H1 (cell line): ENCODE results near the gene ZNF501. TPM values are rescaled to one million over a fixed set of nuclear protein-coding genes. Genes with fewer than 3 reads are reported as not detected.

Experiments
- CTCF ChIA-PET: fragments of 300-600 bp; sonication (Branson Sonifier 250); formaldehyde crosslinking; loops from one replicate; lab custom pipeline; 2021; ENCODE audit not compliant: partially characterized antibody; lab: Charles Lee
- POLR2A ChIA-PET: fragments of 300-600 bp; sonication (Branson Sonifier 250); formaldehyde crosslinking; loops from one replicate; lab custom pipeline; 2021; ENCODE audit warnings: inconsistent platforms; ENCODE audit not compliant: partially characterized antibody; lab: Charles Lee
- DNase-seq, 2 experiments: peaks; one replicate each; pipeline versions ENCODE4 v3.0.0 to v3.0.0-alpha.2; 2010 to 2022; ENCODE audit warnings: low spot score in 2 of 2, low read depth in 1 of 2, mixed read lengths in 1 of 2
- FAIRE-seq: peaks from 2 replicates; lab custom pipeline; 2011; peaks lifted over from hg19 to GRCh38; lab: Jason Lieb, UNC
- H2AFZ ChIP-seq: 2 replicates; pipeline ENCODE4 v1.8.1; 2012; ENCODE audit warnings: low read length, inconsistent platforms
- H2AK5ac ChIP-seq: 2 replicates; pipeline ENCODE4 v1.6.1; 2013; ENCODE audit warnings: low read depth, low read length
- H2BK120ac ChIP-seq: replicated peaks from 2 replicates; pipeline ENCODE3; 2013; ENCODE audit warnings: low read depth, low read length, inconsistent platforms
- H2BK12ac ChIP-seq: 2 replicates; pipeline ENCODE4 v1.6.1; 2013; ENCODE audit warnings: low read depth, low read length
- H2BK15ac ChIP-seq: 2 replicates; pipeline ENCODE4 v1.6.1; 2013; ENCODE audit warnings: low read length
- H2BK20ac ChIP-seq: 2 replicates; pipeline ENCODE4 v1.6.1; 2013; ENCODE audit warnings: low read length
- H2BK5ac ChIP-seq: 2 replicates; pipeline ENCODE4 v1.6.1; 2013; ENCODE audit warnings: low read depth, low read length
- H3K14ac ChIP-seq: 2 replicates; pipeline ENCODE4 v1.6.1; 2013; ENCODE audit warnings: inconsistent platforms; ENCODE audit not compliant: insufficient read length
- H3K18ac ChIP-seq: 2 replicates; pipeline ENCODE4 v1.6.1; 2013; ENCODE audit warnings: low read length; ENCODE audit errors: extremely low read depth
- H3K23ac ChIP-seq: 2 replicates; pipeline ENCODE4 v1.6.1; 2013; ENCODE audit warnings: inconsistent platforms; ENCODE audit not compliant: insufficient read length
- H3K23me2 ChIP-seq: 2 replicates; pipeline ENCODE4 v1.6.1; 2013; ENCODE audit warnings: low read depth, low read length
- H3K27ac ChIP-seq: 2 replicates; pipeline ENCODE4 v1.6.1; 2011; ENCODE audit warnings: low read depth, low read length, inconsistent platforms
- H3K27me3 ChIP-seq, 4 experiments: replicated peaks in 1 of 4; 1 replicate in 1 of 4; 2 replicates in 3 of 4; pipeline versions ENCODE4 v1.6.1 to v1.8.1; 2011 to 2013; ENCODE audit warnings: low read length in 3 of 4, mild to moderate bottlenecking in 3 of 4, inconsistent platforms in 2 of 4, mixed read lengths in 2 of 4, moderate library complexity in 1 of 4; ENCODE audit not compliant: control insufficient read depth in 3 of 4, insufficient read depth in 3 of 4; ENCODE audit errors: extremely low read depth in 1 of 4
- H3K36me3 ChIP-seq, 4 experiments: 2 replicates each; pipeline versions ENCODE4 v1.6.1 to v1.8.1; 2011 to 2013; ENCODE audit warnings: mild to moderate bottlenecking in 4 of 4, low read length in 3 of 4, moderate library complexity in 2 of 4, control low read depth in 1 of 4, inconsistent platforms in 1 of 4; ENCODE audit not compliant: insufficient read depth in 4 of 4, control insufficient read depth in 2 of 4
- H3K4ac ChIP-seq: replicated peaks from 2 replicates; pipeline ENCODE3; 2013; ENCODE audit warnings: low read length, low read depth, mixed read lengths, inconsistent platforms; ENCODE audit not compliant: insufficient read length
- H3K4me1 ChIP-seq, 4 experiments: replicated peaks in 1 of 4; 1 replicate in 1 of 4; 2 replicates in 3 of 4; pipeline versions ENCODE4 v1.6.1 to v1.8.1; 2011 to 2013; ENCODE audit warnings: low read length in 3 of 4, inconsistent platforms in 2 of 4, mixed read lengths in 1 of 4; ENCODE audit not compliant: insufficient read depth in 4 of 4, control insufficient read depth in 3 of 4
- H3K4me2 ChIP-seq, 2 experiments: 2 replicates each; pipeline versions ENCODE4 v1.6.1 to v1.8.1; 2011 to 2013; ENCODE audit warnings: low read depth in 2 of 2, low read length in 2 of 2, control low read depth in 1 of 2, inconsistent platforms in 1 of 2, mild to moderate bottlenecking in 1 of 2; ENCODE audit not compliant: insufficient read depth in 1 of 2
- H3K4me3 ChIP-seq, 4 experiments: fragments of 200-600, 300-600 bp in 1 of 4; sonication (generic), shearing (Covaris generic), sonication (Bioruptor Twin) in 1 of 4; 2 replicates each; pipeline versions ENCODE4 v1.5.1 to v1.8.1; 2011 to 2016; ENCODE audit warnings: low read length in 4 of 4, low read depth in 3 of 4, control low read depth in 2 of 4, inconsistent platforms in 2 of 4, mild to moderate bottlenecking in 2 of 4, mixed read lengths in 1 of 4, moderate library complexity in 1 of 4; ENCODE audit not compliant: insufficient read depth in 2 of 4; ENCODE audit errors: extremely low read depth in 1 of 4
- H3K56ac ChIP-seq: replicated peaks from 2 replicates; pipeline ENCODE3; 2013; ENCODE audit warnings: low read depth, mild to moderate bottlenecking, mixed read lengths, low read length, inconsistent platforms; ENCODE audit not compliant: insufficient read length
- H3K79me1 ChIP-seq: 2 replicates; pipeline ENCODE4 v1.6.1; 2013; ENCODE audit warnings: low read depth, low read length, control low read depth
- H3K79me2 ChIP-seq, 2 experiments: 2 replicates each; pipeline versions ENCODE4 v1.6.1 to v1.8.1; 2012 to 2013; ENCODE audit warnings: low read length in 2 of 2, mild to moderate bottlenecking in 2 of 2, inconsistent platforms in 1 of 2; ENCODE audit not compliant: insufficient read depth in 2 of 2, control insufficient read depth in 1 of 2
- H3K9ac ChIP-seq, 4 experiments: replicated peaks in 1 of 4; 1 replicate in 1 of 4; 2 replicates in 3 of 4; pipeline versions ENCODE4 v1.6.1 to v1.8.1; 2011 to 2013; ENCODE audit warnings: low read depth in 3 of 4, low read length in 3 of 4, control low read depth in 2 of 4, mild to moderate bottlenecking in 2 of 4, moderate library complexity in 2 of 4, inconsistent platforms in 1 of 4; ENCODE audit errors: extremely low read depth in 1 of 4
- H3K9me3 ChIP-seq, 2 experiments: 2 replicates each; pipeline versions ENCODE4 v1.6.1 to v1.8.1; 2012 to 2013; ENCODE audit warnings: mild to moderate bottlenecking in 2 of 2, moderate library complexity in 2 of 2, control low read depth in 1 of 2, inconsistent platforms in 1 of 2, low read depth in 1 of 2, low read length in 1 of 2, mixed read lengths in 1 of 2; ENCODE audit not compliant: insufficient read depth in 2 of 2
- H4K20me1 ChIP-seq, 2 experiments: replicated peaks in 1 of 2; 2 replicates each; pipeline versions ENCODE3 to v1.8.1; 2011 to 2013; ENCODE audit warnings: inconsistent platforms in 2 of 2, low read length in 2 of 2, mild to moderate bottlenecking in 1 of 2; ENCODE audit not compliant: insufficient read depth in 2 of 2, control insufficient read depth in 1 of 2
- H4K5ac ChIP-seq: 2 replicates; pipeline ENCODE4 v1.6.1; 2013; ENCODE audit warnings: low read length, low read depth, mixed read lengths, inconsistent platforms; ENCODE audit not compliant: insufficient read length
- H4K8ac ChIP-seq: 2 replicates; pipeline ENCODE4 v1.8.0; 2013; ENCODE audit warnings: mild to moderate bottlenecking, moderate library complexity, low read length, inconsistent platforms; ENCODE audit not compliant: insufficient read depth; ENCODE audit errors: extremely low read depth
- H4K91ac ChIP-seq: replicated peaks from 2 replicates; pipeline ENCODE3; 2013; ENCODE audit warnings: low read length, mixed read lengths, inconsistent platforms; ENCODE audit not compliant: insufficient read length
- BACH1 ChIP-seq: IDR thresholded peaks from 2 replicates; pipeline ENCODE4 v1.6.1; 2012; ENCODE audit warnings: low read length, improper control_type of control experiment
- BRCA1 ChIP-seq: IDR thresholded peaks from 2 replicates; pipeline ENCODE4 v1.6.1; 2012; ENCODE audit warnings: low read depth, low read length, improper control_type of control experiment
- CEBPB ChIP-seq: IDR thresholded peaks from 2 replicates; pipeline ENCODE4 v1.6.1; 2012; ENCODE audit warnings: low read depth, low read length
- CHD2 ChIP-seq: IDR thresholded peaks from 2 replicates; pipeline ENCODE4 v1.6.1; 2012; ENCODE audit warnings: low read length, improper control_type of control experiment
- KDM4A ChIP-seq: IDR thresholded peaks from one replicate; pipeline ENCODE4 v1.7.1; 2012; ENCODE audit warnings: low read depth, mild to moderate bottlenecking, moderate library complexity, low read length, inconsistent platforms; ENCODE audit not compliant: severe bottlenecking
- RNF2 ChIP-seq: fragments of 200-900, 300-1000 bp; sonication (generic); IDR thresholded peaks from 2 replicates; pipeline ENCODE4 v1.7.1; 2016; ENCODE audit warnings: borderline replicate concordance, low read depth, mild to moderate bottlenecking, antibody characterized with exemption, low read length; ENCODE audit not compliant: poor library complexity, severe bottlenecking; ENCODE audit errors: missing control alignments
- SUZ12 ChIP-seq: fragments of 200-600 bp; sonication (generic); IDR thresholded peaks from 2 replicates; pipeline ENCODE4 v1.6.1; 2012; ENCODE audit warnings: mild to moderate bottlenecking, inconsistent platforms, low read length, moderate library complexity, mixed read lengths
- TCF12 ChIP-seq: IDR thresholded peaks from 2 replicates; pipeline ENCODE4 v1.6.1; 2011; ENCODE audit warnings: low read depth, mild to moderate bottlenecking, low read length
- WGBS, 2 experiments: shearing (Covaris generic) in 1 of 2; methylation state at CpG; one replicate each; pipeline versions ENCODE4 v1.1.6 to v1.1.7; 2013 to 2015; ENCODE audit warnings: low lambda C conversion rate in 2 of 2, mixed read lengths in 2 of 2, inconsistent platforms in 1 of 2, low coverage in 1 of 2, missing lambda C conversion rate in 1 of 2; ENCODE audit not compliant: insufficient replicate concordance in 2 of 2, insufficient coverage in 1 of 2, insufficient read length in 1 of 2; ENCODE audit errors: extremely low coverage in 1 of 2, missing lambda C conversion rate in 1 of 2; 5-methylcytosine and 5-hydroxymethylcytosine counted together
- polyA plus RNA-seq, 7 experiments: library from polyadenylated mRNA; depleted of rRNA in 3 of 7; stranded (reverse) in 5 of 7; unstranded in 2 of 7; fragments of >200 nt in 5 of 7; fragments of 200-250 nt in 2 of 7; gene quantifications; 1 replicate in 5 of 7; 2 replicates in 1 of 7; 4 replicates in 1 of 7; pipeline versions ENCODE4 v1.2.1 to v1.2.3, GENCODE V29; 2011 to 2013; ENCODE audit warnings: missing spikeins in 2 of 7, mixed read lengths in 2 of 7
- total RNA-seq: library from RNA; stranded (reverse); fragmentation: NEBNext Ultra II Directional; extraction: Animal tissue kit (Norgen Biotek cat#: 25700); gene quantifications from 2 replicates; pipeline ENCODE4 v1.2.1, GENCODE V29; 2021

Gene ZNF501
- total and polyA plus RNA-seq, 2 of the 8 experiments (the other 6 are each of a cell fraction or from before 2014, with no cell fraction given), result 1.6 to 5.3 TPM

DNA sequence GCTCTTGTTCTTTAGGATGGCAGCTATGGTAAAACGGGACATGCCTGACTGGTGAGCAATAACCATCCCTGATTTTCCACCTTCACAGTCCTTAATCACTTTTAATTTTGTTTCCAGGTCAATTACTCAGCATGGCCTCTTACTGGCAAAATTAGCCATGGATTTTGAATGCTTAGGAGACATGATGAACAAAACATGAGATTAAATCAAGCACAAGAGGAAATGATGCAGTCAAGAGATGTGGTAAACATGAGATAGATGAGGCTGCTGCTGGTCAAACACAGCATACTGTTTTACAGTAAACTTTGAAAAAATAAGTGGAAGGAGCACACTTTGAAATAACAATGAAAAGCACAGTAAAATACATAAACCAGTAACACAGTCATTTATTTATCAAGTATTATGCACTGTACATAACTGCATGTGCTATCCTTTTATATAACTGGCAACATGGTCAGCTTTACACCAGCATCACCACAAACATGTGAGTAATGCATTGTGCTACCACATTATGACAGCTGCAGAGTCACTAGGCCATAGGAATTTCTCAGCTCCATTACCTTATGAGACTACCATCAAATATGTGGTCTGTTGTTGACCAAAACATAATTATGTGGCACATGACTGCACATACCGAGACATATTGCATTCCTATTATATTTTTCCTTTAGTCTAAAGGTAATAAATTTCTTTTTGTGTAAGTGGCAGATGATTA lies 47.1 kb upstream of the ZNF501 start:
- H3K23ac ChIP-seq, result no peak overlapping the region
- no peak overlapping the region for H3K9ac ChIP-seq
- H2BK120ac ChIP-seq, result no peak overlapping the region
- H3K4me3 ChIP-seq, result no peak overlapping the region
- no peak overlapping the region for H3K4me2 ChIP-seq
- no peaks in the 10 kb centered on the region for H3K23me2 ChIP-seq
- no peaks in the 10 kb centered on the region for H3K4me1 ChIP-seq
- no peak overlapping the region for H2BK12ac ChIP-seq
- no peak for FAIRE-seq
- H3K27me3 ChIP-seq, result no peaks in the 10 kb centered on the region; a peak in 2 of 7 replicates
- H2BK20ac ChIP-seq, result no peak overlapping the region
- H3K56ac ChIP-seq, result no peak overlapping the region
- no peaks in the 10 kb centered on the region for H3K79me1 ChIP-seq
- no peak overlapping the region for H4K91ac ChIP-seq
- no peak overlapping the region for H3K27ac ChIP-seq
- H3K79me2 ChIP-seq, result no peaks in the 10 kb centered on the region
- H3K18ac ChIP-seq, result no peak overlapping the region
- ChIA-PET POLR2A (interaction anchor here (0.6 to 1.8 kb wide), 2 partner anchors 11 to 120 kb away, joined by 3 to 4 read pairs; no protein-coding TSS in a partner anchor), CTCF (no interaction called here)
- peaks cover 30 to 51% of the 10 kb centered on the region in 2 experiments for H3K9me3 ChIP-seq
- H2AFZ ChIP-seq, result no peak overlapping the region
- H3K14ac ChIP-seq, result no peak overlapping the region
- 74% methylated on average over 2 of the region's 2 CpGs; no CpG with 5 or more reads in 1 of the 2 experiments for WGBS, 2 experiments
- TF ChIP-seq SUZ12 (no peak), BRCA1 (no peak), KDM4A (no peak), BACH1 (no peak), CHD2 (no peak), TCF12 (no peak), RNF2 (no peak), CEBPB (no peak)
- TF ChIP-seq, all 59 proteins: peak for 0
- H4K8ac ChIP-seq, result no peak overlapping the region
- no peak overlapping the region for H2BK15ac ChIP-seq
- H3K36me3 ChIP-seq, result peaks cover 0 to 2% (median 0%) of the 10 kb centered on the region in 4 experiments; a peak in 2 of 8 replicates
- no peak for DNase-seq
- H3K4ac ChIP-seq, result no peak overlapping the region
- H2AK5ac ChIP-seq, result no peak overlapping the region
- no peaks in the 10 kb centered on the region for H4K20me1 ChIP-seq
- no peak overlapping the region for H4K5ac ChIP-seq
- H2BK5ac ChIP-seq, result no peak overlapping the region
